ENCODE measurements around the gene UBXN7.

Gene UBXN7

DNA sequence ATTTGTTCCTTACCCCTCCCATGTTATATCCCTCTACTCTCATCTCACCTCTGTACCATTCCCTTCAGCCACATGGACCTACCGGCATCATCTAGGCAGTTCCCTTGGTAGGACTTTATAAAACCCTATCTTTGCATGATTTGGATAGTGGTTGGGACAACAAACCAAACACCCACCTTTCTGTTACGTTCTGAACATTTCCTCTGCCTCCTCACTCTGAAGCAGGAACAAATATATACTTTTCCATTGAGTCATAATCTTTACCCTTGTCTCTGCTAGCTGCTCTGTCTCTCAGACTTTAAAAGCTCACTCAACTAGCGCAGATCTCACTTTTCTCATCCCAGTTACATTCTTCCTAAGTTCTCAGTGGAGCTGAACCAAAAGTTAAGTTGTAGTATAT, 17.8 kb downstream of the UBXN7 start:
- Histone ChIP-seq H3K27me3 (replicated peaks; ENCODE audit: control insufficient read depth, insufficient read depth, low read length) (no peaks in the 10 kb centered on the region), H3K4me3 (ENCODE audit: low read length) (no peak overlapping the region), H3K4me1 (ENCODE audit: control insufficient read depth, insufficient read depth, low read length) (peaks cover 6% of the 10 kb centered on the region), H3K9me3 (ENCODE audit: control insufficient read depth, low read length) (no peaks in the 10 kb centered on the region), H3K9ac (ENCODE audit: low read length) (no peak overlapping the region), H3K36me3 (ENCODE audit: control insufficient read depth, insufficient read depth, low read length, severe bottlenecking) (no peaks in the 10 kb centered on the region)
- DNase-seq (ENCODE audit: low read depth), result peak; percentile 40

DNA sequence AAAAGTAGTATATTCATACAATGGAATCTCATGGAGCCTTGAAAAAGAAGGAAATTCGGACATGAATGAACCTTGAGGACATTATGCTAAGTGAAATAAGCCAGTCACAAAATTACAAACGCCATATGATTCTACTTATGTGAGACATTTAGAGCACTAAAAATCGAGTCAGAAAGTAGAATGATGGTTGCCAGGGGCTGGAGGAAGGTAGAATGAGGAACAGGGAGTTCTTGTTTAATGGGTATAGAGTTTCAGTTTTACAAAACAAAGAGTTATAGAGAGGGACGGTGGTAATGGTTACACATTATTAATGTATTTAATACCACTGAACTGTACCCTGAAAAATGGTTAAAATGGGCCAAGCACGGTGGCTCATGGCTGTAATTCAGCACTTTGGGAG, 19.5 kb downstream of the UBXN7 start:
- Histone ChIP-seq H3K9me3 (ENCODE audit: control insufficient read depth, low read length) (peaks cover 4% of the 10 kb centered on the region), H3K4me3 (ENCODE audit: low read length) (no peak overlapping the region), H3K36me3 (ENCODE audit: control insufficient read depth, insufficient read depth, low read length, severe bottlenecking) (no peaks in the 10 kb centered on the region), H3K27me3 (replicated peaks; ENCODE audit: control insufficient read depth, insufficient read depth, low read length) (no peaks in the 10 kb centered on the region), H3K9ac (ENCODE audit: low read length) (no peak overlapping the region), H3K4me1 (ENCODE audit: control insufficient read depth, insufficient read depth, low read length) (peaks cover 6% of the 10 kb centered on the region)
- no peak for DNase-seq (ENCODE audit: low read depth)

DNA sequence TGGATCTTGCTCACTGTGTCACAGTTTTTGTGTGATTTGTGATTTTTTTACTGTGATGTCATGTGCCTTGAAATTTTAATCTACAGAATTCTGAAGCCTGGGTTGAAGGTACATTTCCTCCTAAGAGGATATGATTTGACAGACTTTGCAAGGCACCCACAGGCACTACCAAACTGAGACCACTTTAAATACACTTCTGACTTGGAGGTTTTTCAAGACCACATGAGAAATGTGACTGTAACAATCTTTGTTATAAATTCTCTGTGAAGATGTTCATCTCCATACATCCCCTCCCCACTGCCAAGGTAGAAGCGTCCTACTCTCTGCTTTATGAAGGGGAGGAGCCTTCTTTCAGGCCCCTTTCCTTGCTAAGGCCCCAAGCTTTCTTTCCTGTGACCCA, 22.8 kb downstream of the UBXN7 start:
- Histone ChIP-seq H3K9ac (ENCODE audit: low read length) (no peak overlapping the region), H3K9me3 (ENCODE audit: control insufficient read depth, low read length) (peaks cover 4% of the 10 kb centered on the region), H3K36me3 (ENCODE audit: control insufficient read depth, insufficient read depth, low read length, severe bottlenecking) (peaks cover 11% of the 10 kb centered on the region), H3K27me3 (replicated peaks; ENCODE audit: control insufficient read depth, insufficient read depth, low read length) (no peaks in the 10 kb centered on the region), H3K4me1 (ENCODE audit: control insufficient read depth, insufficient read depth, low read length) (peaks cover 12% of the 10 kb centered on the region), H3K4me3 (ENCODE audit: low read length) (no peak overlapping the region)
- no peak for DNase-seq (ENCODE audit: low read depth)

DNA sequence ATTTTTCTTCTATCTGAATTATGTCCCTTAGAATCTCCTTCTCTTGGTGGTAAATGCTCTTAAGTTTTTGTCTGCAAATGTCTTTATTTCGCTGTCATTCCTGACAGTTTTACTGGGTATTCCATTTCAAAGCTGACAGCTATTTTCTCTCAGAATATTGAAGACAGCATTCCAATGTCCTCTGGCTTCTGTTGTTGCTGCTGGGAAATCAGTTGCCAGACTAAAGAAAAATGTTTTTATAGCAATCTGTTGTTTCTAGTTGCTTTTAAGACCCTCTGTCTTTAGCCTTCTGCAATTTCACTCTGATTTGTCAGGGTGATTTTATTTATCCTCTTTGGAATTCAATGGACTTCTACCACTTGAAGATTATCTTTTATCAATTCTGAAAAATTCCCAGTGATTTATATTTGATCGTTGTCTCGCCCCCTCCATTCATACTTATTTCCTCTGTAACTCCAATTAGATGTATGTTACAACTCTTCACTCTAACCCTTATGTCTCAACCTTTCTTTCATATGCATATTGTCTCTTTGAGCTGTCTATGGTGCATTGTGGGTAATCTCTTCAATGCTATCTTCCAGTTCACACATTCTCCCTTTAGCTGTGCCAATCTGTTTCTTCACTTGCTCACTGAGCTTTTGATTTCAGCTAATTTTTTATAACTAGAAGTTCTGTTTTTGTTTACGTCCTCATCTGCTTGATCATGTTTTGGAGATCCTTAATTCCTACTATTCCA, 23.5 kb downstream of the UBXN7 start:
- DNase-seq (ENCODE audit: low read depth), result no peak
- no peaks in the 10 kb centered on the region for H3K27me3 ChIP-seq (replicated peaks; ENCODE audit: control insufficient read depth, insufficient read depth, low read length)
- peaks cover 12% of the 10 kb centered on the region for H3K4me1 ChIP-seq (ENCODE audit: control insufficient read depth, insufficient read depth, low read length)
- H3K9me3 ChIP-seq (ENCODE audit: control insufficient read depth, low read length), result peaks cover 4% of the 10 kb centered on the region
- H3K4me3 ChIP-seq (ENCODE audit: low read length), result no peak overlapping the region
- H3K36me3 ChIP-seq (ENCODE audit: control insufficient read depth, insufficient read depth, low read length, severe bottlenecking), result peaks cover 11% of the 10 kb centered on the region
- H3K9ac ChIP-seq (ENCODE audit: low read length), result no peak overlapping the region

DNA sequence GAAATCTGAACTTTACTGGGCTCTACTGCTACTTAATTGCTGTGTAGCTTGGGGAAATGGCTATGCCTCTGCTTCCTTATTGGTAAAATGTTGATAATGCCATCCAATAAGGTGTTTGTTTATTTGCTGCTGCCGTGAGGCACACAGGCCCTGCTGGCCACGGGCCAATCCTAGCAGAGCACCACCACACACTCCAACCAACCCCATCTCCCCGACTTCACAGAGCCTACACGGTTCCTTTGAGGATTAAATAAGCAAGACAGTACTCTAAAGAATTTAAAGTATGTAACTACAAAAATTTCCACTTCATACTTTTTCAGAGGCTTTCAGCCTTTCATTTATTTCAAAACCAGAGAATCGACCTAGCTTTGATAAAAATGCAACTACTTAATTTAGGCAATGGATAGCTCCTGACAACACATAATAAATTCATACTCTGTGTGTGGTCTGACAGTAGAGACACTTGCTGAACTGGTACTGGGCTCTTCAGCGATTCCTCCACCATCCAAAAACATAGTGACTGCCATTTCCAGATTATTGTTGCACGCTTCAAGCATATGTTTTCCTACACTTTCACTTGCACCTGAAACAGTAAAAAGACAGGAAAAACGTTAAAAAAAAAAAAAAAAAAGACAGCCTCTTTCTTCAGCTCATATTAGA, 25.3 kb downstream of the UBXN7 start:
- H3K9ac ChIP-seq (ENCODE audit: low read length), result peak overlapping the region; percentile 5
- peak overlapping the region; percentile 9 for H3K4me3 ChIP-seq (ENCODE audit: low read length)
- no peaks in the 10 kb centered on the region for H3K27me3 ChIP-seq (replicated peaks; ENCODE audit: control insufficient read depth, insufficient read depth, low read length)
- peaks cover 21% of the 10 kb centered on the region for H3K36me3 ChIP-seq (ENCODE audit: control insufficient read depth, insufficient read depth, low read length, severe bottlenecking)
- H3K9me3 ChIP-seq (ENCODE audit: control insufficient read depth, low read length), result peaks cover 4% of the 10 kb centered on the region
- peak; percentile 84 for DNase-seq (ENCODE audit: low read depth)
- peaks cover 12% of the 10 kb centered on the region for H3K4me1 ChIP-seq (ENCODE audit: control insufficient read depth, insufficient read depth, low read length)

DNA sequence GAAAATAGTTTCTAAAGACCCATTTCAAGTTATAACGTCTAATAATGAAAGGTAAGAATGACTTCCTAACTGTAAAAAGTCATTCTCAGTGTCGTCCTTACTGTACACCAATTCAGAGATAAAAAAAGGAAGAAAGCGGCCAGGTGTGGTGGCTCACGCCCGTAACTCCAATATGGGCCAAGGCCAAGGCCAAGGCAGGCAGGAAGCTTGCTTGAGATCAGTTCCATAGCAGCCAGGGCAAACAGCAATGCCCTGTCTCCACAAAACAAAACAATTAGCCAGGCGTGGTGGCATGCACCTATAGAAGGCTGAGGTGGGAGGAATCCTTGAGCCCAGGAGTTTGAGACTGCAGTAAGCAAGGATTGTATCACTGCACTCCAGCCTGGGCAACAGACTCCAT, 31.9 kb downstream of the UBXN7 start:
- H3K36me3 ChIP-seq (ENCODE audit: control insufficient read depth, insufficient read depth, low read length, severe bottlenecking), result peaks cover 40% of the 10 kb centered on the region
- no peak overlapping the region for H3K4me3 ChIP-seq (ENCODE audit: low read length)
- no peak overlapping the region for H3K9ac ChIP-seq (ENCODE audit: low read length)

DNA sequence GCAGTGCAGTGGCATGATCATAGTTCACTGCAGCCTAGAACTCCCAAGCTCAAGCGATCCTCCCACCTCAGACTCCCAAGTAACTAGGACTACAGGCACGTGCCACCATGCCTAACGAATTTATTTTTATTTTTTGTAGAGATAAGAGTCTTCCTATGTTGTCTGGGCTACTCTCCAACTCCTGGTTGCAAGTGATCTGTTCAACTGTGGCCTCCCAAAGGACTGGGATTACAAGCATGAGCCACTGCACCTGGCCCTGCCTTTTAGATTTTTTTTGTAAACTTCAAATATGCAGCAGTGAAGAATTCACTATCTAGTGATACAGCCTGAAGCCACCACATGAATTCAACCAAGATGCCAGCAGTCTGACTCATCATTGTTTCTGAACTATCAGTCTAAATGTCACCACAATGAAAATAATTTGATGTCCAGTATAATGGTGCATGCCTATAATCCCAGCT, 32.7 kb downstream of the UBXN7 start:
- H3K4me3 ChIP-seq (ENCODE audit: low read length), result no peak overlapping the region
- no peaks in the 10 kb centered on the region for H3K27me3 ChIP-seq (replicated peaks; ENCODE audit: control insufficient read depth, insufficient read depth, low read length)
- H3K4me1 ChIP-seq (ENCODE audit: control insufficient read depth, insufficient read depth, low read length), result peaks cover 9% of the 10 kb centered on the region
- peaks cover 34% of the 10 kb centered on the region for H3K36me3 ChIP-seq (ENCODE audit: control insufficient read depth, insufficient read depth, low read length, severe bottlenecking)
- DNase-seq (ENCODE audit: low read depth), result peak; percentile 37
- H3K9ac ChIP-seq (ENCODE audit: low read length), result no peak overlapping the region
- no peaks in the 10 kb centered on the region for H3K9me3 ChIP-seq (ENCODE audit: control insufficient read depth, low read length)

More for the DNA sequence above, 31.9 kb downstream of the UBXN7 start:
- H3K27me3 ChIP-seq (replicated peaks; ENCODE audit: control insufficient read depth, insufficient read depth, low read length), result no peaks in the 10 kb centered on the region
- DNase-seq (ENCODE audit: low read depth), result no peak
- peaks cover 9% of the 10 kb centered on the region for H3K4me1 ChIP-seq (ENCODE audit: control insufficient read depth, insufficient read depth, low read length)
- no peaks in the 10 kb centered on the region for H3K9me3 ChIP-seq (ENCODE audit: control insufficient read depth, low read length)

DNA sequence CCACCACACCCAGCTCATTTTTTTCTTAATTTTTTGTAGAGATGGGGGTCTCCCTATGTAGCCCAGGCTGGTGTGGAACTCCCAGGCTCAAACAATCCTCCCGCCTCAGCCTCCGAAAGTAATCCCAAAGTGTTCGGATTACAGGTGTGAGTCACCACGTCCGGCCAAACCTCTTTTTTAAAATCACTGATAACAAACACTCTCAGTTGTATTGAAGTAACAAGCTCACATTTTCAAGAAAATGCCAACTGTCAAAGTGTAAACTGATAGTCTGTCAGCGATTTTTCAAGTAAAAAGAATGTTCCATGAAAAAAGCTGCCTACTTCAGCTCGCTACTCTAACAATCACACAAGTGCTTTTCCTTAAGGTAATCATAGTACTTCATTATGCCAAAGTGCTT, 33.4 kb downstream of the UBXN7 start:
- no peak for DNase-seq (ENCODE audit: low read depth)
- H3K9me3 ChIP-seq (ENCODE audit: control insufficient read depth, low read length), result no peaks in the 10 kb centered on the region
- no peak overlapping the region for H3K9ac ChIP-seq (ENCODE audit: low read length)
- peaks cover 9% of the 10 kb centered on the region for H3K4me1 ChIP-seq (ENCODE audit: control insufficient read depth, insufficient read depth, low read length)
- H3K4me3 ChIP-seq (ENCODE audit: low read length), result no peak overlapping the region
- peaks cover 35% of the 10 kb centered on the region for H3K36me3 ChIP-seq (ENCODE audit: control insufficient read depth, insufficient read depth, low read length, severe bottlenecking)
- H3K27me3 ChIP-seq (replicated peaks; ENCODE audit: control insufficient read depth, insufficient read depth, low read length), result no peaks in the 10 kb centered on the region

DNA sequence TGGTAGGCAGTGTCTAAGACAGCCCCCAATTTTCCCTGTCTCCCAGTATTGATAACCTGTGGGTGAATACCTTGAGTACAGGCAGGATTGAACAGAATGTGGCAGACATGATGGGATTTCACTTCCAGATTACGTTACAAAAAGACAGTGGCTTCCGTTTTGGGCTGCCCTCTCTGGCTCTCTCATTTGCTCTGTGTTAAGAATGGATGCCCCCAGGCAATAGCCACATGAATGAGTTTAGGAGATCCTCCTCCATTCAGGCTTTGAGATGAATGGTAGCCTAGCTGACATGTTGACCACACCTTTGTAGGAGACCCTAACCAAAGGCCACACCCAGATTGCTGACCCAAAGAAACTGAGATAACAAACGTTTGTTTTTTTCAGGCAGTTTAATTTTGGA, 34.3 kb downstream of the UBXN7 start:
- Histone ChIP-seq H3K4me3 (ENCODE audit: low read length) (no peak overlapping the region), H3K9ac (ENCODE audit: low read length) (no peak overlapping the region), H3K36me3 (ENCODE audit: control insufficient read depth, insufficient read depth, low read length, severe bottlenecking) (peaks cover 36% of the 10 kb centered on the region), H3K27me3 (replicated peaks; ENCODE audit: control insufficient read depth, insufficient read depth, low read length) (no peaks in the 10 kb centered on the region), H3K4me1 (ENCODE audit: control insufficient read depth, insufficient read depth, low read length) (peaks cover 9% of the 10 kb centered on the region), H3K9me3 (ENCODE audit: control insufficient read depth, low read length) (no peaks in the 10 kb centered on the region)
- no peak for DNase-seq (ENCODE audit: low read depth)

DNA sequence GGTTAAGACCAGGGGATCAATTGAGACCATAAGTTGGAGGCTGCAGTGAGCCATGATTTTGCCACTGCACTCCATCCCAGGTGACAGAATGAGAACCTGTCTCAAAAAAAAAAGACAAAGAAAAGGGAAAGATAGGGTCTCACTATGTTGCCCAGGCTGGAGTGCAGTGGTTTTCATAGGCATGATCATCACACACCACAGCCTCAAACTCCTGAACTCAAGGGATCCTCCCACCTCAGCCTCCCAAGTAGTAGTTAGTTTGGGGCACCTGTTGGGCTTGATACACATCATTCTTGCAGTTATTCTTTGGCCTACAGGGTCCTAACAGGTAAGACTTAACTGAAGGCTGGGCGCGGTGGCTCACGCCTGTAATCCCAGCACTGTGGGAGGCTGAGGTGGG, 42.1 kb downstream of the UBXN7 start:
- DNase-seq (ENCODE audit: low read depth), result no peak
- peaks cover 46% of the 10 kb centered on the region for H3K36me3 ChIP-seq (ENCODE audit: control insufficient read depth, insufficient read depth, low read length, severe bottlenecking)
- H3K27me3 ChIP-seq (replicated peaks; ENCODE audit: control insufficient read depth, insufficient read depth, low read length), result no peaks in the 10 kb centered on the region
- H3K4me3 ChIP-seq (ENCODE audit: low read length), result no peak overlapping the region
- H3K9ac ChIP-seq (ENCODE audit: low read length), result no peak overlapping the region
- no peaks in the 10 kb centered on the region for H3K4me1 ChIP-seq (ENCODE audit: control insufficient read depth, insufficient read depth, low read length)
- H3K9me3 ChIP-seq (ENCODE audit: control insufficient read depth, low read length), result no peaks in the 10 kb centered on the region

DNA sequence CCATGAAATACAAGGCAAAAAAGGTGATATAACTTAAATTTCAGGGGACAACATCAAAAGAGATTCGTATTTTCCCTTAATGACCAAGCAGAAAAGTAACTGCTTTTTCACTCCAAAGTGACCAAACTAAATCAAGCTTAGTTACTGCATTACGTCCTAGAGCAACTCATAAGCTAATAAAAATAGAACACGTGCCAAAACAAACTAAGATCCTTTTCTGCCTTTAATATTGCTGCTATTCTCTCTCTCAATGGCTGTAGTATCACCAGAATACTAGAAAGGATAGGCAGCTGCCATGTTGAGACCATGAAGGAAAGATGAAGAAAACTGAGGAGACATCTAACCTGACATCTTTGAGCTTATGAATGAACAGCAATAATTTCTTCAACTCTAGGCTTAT, 43.3 kb downstream of the UBXN7 start:
- Histone ChIP-seq H3K4me3 (ENCODE audit: low read length) (no peak overlapping the region), H3K9ac (ENCODE audit: low read length) (no peak overlapping the region), H3K9me3 (ENCODE audit: control insufficient read depth, low read length) (no peaks in the 10 kb centered on the region), H3K36me3 (ENCODE audit: control insufficient read depth, insufficient read depth, low read length, severe bottlenecking) (peaks cover 43% of the 10 kb centered on the region), H3K27me3 (replicated peaks; ENCODE audit: control insufficient read depth, insufficient read depth, low read length) (no peaks in the 10 kb centered on the region), H3K4me1 (ENCODE audit: control insufficient read depth, insufficient read depth, low read length) (no peaks in the 10 kb centered on the region)
- DNase-seq (ENCODE audit: low read depth), result peak; percentile 28
